ENCODE results near the gene ZNF106. TPM values are rescaled to one million over a fixed set of nuclear protein-coding genes. Genes with fewer than 3 reads are reported as not detected.

Gene ZNF106
- total RNA-seq, 1 donor from 2014 or later = 49.6 TPM

GRCh38 chr15:42373274-42373673 is 117.7 kb downstream of the ZNF106 start:
- intact Hi-C loops (cut with micrococcal nuclease) = no loop called here

GRCh38 chr15:42371096-42371495 is 119.8 kb downstream of the ZNF106 start:
- intact Hi-C loops (cut with micrococcal nuclease) = no loop called here

GRCh38 chr15:42368096-42368495 is 122.8 kb downstream of the ZNF106 start:
- intact Hi-C loops (cut with micrococcal nuclease) = no loop called here

GRCh38 chr15:42367041-42367440 is 123.9 kb downstream of the ZNF106 start:
- intact Hi-C loops (cut with micrococcal nuclease) = no loop called here

GRCh38 chr15:42365921-42366550 is 124.9 kb downstream of the ZNF106 start:
- intact Hi-C loops (cut with micrococcal nuclease) = no loop called here

- intact Hi-C loops (cut with micrococcal nuclease) = no loop called here
Observed at GRCh38 chr15:42364529-42364928, 126.4 kb downstream of the ZNF106 start.

GRCh38 chr15:42363942-42364341 is 127.0 kb downstream of the ZNF106 start:
- intact Hi-C loops (cut with micrococcal nuclease) = no loop called here

- intact Hi-C loops (cut with micrococcal nuclease) = no loop called here
Observed at GRCh38 chr15:42363487-42363886, 127.5 kb downstream of the ZNF106 start.

Other genes with a start within 250 kb of the ZNF106 start
- gene GANC, start 217.9 kb downstream of the ZNF106 start, total RNA-seq = 30.4 and 36.6 TPM in 2 replicates
- gene TMEM87A, start 217.7 kb downstream of the ZNF106 start, total RNA-seq = 38.2 and 42.1 TPM in 2 replicates
- 3.1 and 4.7 TPM in 2 replicates for gene CAPN3, start 131.6 kb downstream of the ZNF106 start, total RNA-seq
- 58.6 and 62.3 TPM in 2 replicates for gene SNAP23, start 4.5 kb upstream of the ZNF106 start, total RNA-seq
- 22.4 and 24.3 TPM in 2 replicates for gene LRRC57, start 57.7 kb upstream of the ZNF106 start, total RNA-seq
- 42.1 and 45.1 TPM in 2 replicates for gene HAUS2, start 57.7 kb upstream of the ZNF106 start, total RNA-seq
- 11.7 and 14.4 TPM in 2 replicates for gene STARD9, start 84.5 kb upstream of the ZNF106 start, total RNA-seq
- gene CDAN1, start 246.0 kb upstream of the ZNF106 start, total RNA-seq = 21.7 and 27.6 TPM in 2 replicates